Coronary artery (tissue), 2 donors: ENCODE results near the gene ASGR1.

Source experiments
- DNase-seq: peaks from one replicate; pipeline ENCODE4 v3.0.0-alpha.2; 2017; ENCODE audit warnings: low spot score
- H3K27ac ChIP-seq, 2 donors: fragments of 200-600 bp; sonication (generic); one replicate each; pipeline ENCODE4 v1.5.1; 2016 to 2019
- H3K4me3 ChIP-seq: fragments of 200-600 bp; sonication (generic); 2 replicates; pipeline ENCODE4 v1.5.1; 2016; ENCODE audit warnings: mild to moderate bottlenecking, moderate library complexity
- TF ChIP-seq, protein P1 (sequence below): fragments of 200-600 bp; sonication (generic); IDR thresholded peaks from one replicate; pipeline ENCODE4 v1.5.1; 2019; ENCODE audit warnings: antibody characterized with exemption

Gene ASGR1

GRCh38 chr17:7179317-7180254 is at the start of gene ASGR1:
TSS of gene ASGR1 (minus strand) at chr17:7179370. CDS start at chr17:7178563, 807 bp downstream.
- H3K27ac ChIP-seq, result no peak within 1 kb of the TSS
- TF ChIP-seq, protein P1, sequence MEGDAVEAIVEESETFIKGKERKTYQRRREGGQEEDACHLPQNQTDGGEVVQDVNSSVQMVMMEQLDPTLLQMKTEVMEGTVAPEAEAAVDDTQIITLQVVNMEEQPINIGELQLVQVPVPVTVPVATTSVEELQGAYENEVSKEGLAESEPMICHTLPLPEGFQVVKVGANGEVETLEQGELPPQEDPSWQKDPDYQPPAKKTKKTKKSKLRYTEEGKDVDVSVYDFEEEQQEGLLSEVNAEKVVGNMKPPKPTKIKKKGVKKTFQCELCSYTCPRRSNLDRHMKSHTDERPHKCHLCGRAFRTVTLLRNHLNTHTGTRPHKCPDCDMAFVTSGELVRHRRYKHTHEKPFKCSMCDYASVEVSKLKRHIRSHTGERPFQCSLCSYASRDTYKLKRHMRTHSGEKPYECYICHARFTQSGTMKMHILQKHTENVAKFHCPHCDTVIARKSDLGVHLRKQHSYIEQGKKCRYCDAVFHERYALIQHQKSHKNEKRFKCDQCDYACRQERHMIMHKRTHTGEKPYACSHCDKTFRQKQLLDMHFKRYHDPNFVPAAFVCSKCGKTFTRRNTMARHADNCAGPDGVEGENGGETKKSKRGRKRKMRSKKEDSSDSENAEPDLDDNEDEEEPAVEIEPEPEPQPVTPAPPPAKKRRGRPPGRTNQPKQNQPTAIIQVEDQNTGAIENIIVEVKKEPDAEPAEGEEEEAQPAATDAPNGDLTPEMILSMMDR, result no peak
- no peak within 1 kb of the TSS for H3K4me3 ChIP-seq
- no peak for DNase-seq

- TF ChIP-seq, protein P1, result no peak
- DNase-seq, result no peak
- Histone ChIP-seq H3K27ac (no peak overlapping the region), H3K4me3 (no peak overlapping the region)
Observed at GRCh38 chr17:7228920-7229319, 49.8 kb upstream of the ASGR1 start.

GRCh38 chr17:7226721-7227710 is 47.8 kb upstream of the ASGR1 start:
- no peak overlapping the region for H3K4me3 ChIP-seq
- no peak overlapping the region for H3K27ac ChIP-seq
- TF ChIP-seq, protein P1, result no peak
- DNase-seq, result no peak

GRCh38 chr17:7225711-7226331 is 46.7 kb upstream of the ASGR1 start:
- H3K27ac ChIP-seq, result no peak overlapping the region
- TF ChIP-seq, protein P1, result no peak
- no peak for DNase-seq
- no peak overlapping the region for H3K4me3 ChIP-seq

- TF ChIP-seq, protein P1, result no peak
- no peak overlapping the region for H3K4me3 ChIP-seq
- no peak for DNase-seq
- no peak overlapping the region for H3K27ac ChIP-seq
Observed at GRCh38 chr17:7224661-7225111, 45.5 kb upstream of the ASGR1 start.

DNA sequence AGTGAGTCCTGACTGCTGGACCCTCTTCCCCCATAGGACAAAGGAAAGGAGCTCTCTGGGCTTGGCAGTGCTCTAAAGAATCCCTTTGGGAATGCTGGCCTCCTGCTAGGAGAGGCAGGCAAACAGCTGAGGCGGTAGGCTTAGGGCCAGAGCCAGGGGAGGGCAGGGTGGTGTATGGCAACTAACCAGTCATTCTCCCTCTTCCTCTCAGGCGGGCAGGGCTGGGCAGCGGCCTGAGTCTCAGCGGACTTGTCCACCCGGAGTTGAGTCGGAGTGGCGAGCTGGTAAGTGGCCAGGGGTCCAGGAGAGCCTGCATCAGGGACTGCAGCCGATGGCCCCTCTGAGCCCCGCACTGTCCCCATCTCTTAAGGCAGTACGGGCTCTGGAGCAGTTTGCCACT is 44.9 kb upstream of the ASGR1 start:
- no peak overlapping the region for H3K4me3 ChIP-seq
- peak overlapping the region in 1 of 2 donors; percentile 10 for H3K27ac ChIP-seq
- TF ChIP-seq, protein P1, result no peak
- no peak for DNase-seq
